PFSK-1 (cell line): Measurements from ENCODE around the gene NME3.

ENCODE experiments used
- POLR2AphosphoS5 ChIP-seq: IDR thresholded peaks from 2 replicates; pipeline ENCODE4 v1.6.1; 2012; ENCODE audit warnings: low read depth, mild to moderate bottlenecking, control low read depth, low read length, moderate library complexity
- SIN3A ChIP-seq: IDR thresholded peaks from 2 replicates; pipeline ENCODE4 v1.6.1; 2012; ENCODE audit warnings: mild to moderate bottlenecking, low read length, moderate library complexity, borderline replicate concordance; ENCODE audit not compliant: insufficient read depth
- TAF1 ChIP-seq: IDR thresholded peaks from 2 replicates; pipeline ENCODE4 v1.6.1; 2012; ENCODE audit warnings: low read length, control low read depth, borderline replicate concordance; ENCODE audit not compliant: insufficient read depth
- TF ChIP-seq, protein P1 (sequence below), 2 experiments: IDR thresholded peaks; 2 replicates each; pipeline versions ENCODE4 v1.6.1 to v1.8.0; 2011 to 2012; ENCODE audit warnings: low read depth in 2 of 2, low read length in 2 of 2, control low read depth in 1 of 2, inconsistent platforms in 1 of 2, mild to moderate bottlenecking in 1 of 2, moderate library complexity in 1 of 2; ENCODE audit not compliant: insufficient read depth in 1 of 2

DNA sequence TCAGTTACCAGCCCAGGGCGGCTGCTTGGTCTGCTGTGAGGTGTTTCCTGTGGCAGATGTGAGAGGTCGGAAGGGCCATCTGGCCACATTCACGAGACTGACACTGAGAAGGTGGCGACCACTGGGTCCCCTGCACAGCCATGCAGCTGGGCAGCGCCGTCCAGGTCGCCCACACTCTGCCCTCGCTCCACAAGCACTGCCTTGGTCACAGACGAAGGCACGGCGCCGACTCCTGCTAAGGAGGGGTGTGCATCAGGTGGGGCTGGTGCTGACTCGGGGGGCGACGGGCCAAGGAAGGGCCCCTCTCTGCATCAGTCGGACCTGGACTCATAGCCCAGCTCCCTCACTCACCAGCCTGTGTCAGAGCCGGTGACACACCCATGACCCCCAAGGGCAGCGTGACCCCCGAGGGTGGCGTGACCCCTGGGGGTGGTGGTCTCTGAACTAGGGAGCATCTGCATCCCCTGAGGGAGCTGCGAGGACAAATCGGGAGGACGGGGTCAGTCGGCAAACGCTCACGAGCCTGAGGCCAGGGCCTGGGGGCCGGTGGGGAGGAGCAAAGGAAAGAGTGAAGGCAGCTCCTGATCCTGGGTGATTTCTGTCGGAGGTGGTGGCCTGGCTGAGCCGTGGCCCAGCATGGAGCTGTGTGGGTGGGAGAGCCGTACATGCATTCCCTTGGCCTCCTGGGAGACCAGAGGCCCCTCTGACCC lies 30.4 kb downstream of the NME3 start:
- TF ChIP-seq, protein P1, sequence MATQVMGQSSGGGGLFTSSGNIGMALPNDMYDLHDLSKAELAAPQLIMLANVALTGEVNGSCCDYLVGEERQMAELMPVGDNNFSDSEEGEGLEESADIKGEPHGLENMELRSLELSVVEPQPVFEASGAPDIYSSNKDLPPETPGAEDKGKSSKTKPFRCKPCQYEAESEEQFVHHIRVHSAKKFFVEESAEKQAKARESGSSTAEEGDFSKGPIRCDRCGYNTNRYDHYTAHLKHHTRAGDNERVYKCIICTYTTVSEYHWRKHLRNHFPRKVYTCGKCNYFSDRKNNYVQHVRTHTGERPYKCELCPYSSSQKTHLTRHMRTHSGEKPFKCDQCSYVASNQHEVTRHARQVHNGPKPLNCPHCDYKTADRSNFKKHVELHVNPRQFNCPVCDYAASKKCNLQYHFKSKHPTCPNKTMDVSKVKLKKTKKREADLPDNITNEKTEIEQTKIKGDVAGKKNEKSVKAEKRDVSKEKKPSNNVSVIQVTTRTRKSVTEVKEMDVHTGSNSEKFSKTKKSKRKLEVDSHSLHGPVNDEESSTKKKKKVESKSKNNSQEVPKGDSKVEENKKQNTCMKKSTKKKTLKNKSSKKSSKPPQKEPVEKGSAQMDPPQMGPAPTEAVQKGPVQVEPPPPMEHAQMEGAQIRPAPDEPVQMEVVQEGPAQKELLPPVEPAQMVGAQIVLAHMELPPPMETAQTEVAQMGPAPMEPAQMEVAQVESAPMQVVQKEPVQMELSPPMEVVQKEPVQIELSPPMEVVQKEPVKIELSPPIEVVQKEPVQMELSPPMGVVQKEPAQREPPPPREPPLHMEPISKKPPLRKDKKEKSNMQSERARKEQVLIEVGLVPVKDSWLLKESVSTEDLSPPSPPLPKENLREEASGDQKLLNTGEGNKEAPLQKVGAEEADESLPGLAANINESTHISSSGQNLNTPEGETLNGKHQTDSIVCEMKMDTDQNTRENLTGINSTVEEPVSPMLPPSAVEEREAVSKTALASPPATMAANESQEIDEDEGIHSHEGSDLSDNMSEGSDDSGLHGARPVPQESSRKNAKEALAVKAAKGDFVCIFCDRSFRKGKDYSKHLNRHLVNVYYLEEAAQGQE (IDR thresholded peaks at IDR 0.05; ENCODE audit: insufficient read depth in 1 of 2, low read depth in 2 of 2, low read length in 2 of 2), result no peak
- TF ChIP-seq POLR2AphosphoS5 (no peak), TAF1 (no peak), SIN3A (no peak)
